Stromal cell of bone marrow (primary cell): ENCODE data around the gene CASP10.

Source experiments
- DNase-seq: peaks from one replicate; pipeline ENCODE4 v3.0.0-alpha.2; 2012; ENCODE audit warnings: low read depth

The CASP10 gene

DNA sequence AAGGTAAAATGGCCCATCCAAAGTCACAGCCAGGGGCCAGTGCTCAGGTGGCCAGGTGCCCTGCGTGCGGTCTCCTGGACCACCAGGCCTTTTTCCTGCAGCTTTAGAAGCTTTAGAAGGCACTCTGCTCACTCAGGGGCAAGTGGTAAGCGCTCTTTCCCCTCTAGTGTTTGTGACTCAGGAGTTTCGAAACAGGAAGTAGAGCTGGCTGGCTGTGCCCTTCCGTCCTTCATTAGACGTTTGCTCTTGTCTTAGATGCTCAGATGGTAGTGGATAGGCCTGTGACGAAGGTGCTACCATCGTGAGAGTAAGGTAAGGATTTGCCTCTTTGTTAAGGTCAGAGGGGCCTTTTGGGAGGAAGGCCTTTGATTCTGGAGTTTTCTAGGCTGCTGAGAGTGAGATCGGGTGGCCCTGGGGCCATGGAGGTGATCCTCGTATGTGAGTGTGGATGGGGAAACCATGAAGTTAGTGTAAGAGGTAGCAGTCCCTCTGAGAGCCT, 77.4 kb downstream of the CASP10 start, which contains the start of gene CASP8:
Gene CASP8 (plus strand): TSS at position 235 of the 499 bp plus-strand sequence. CDS start 5,951 bp downstream, outside the sequence.
- no peak for DNase-seq

GRCh38 chr2:201261471-201261870, 78.5 kb downstream of the CASP10 start:
- DNase-seq, result no peak

- DNase-seq, result no peak
Observed at GRCh38 chr2:201261906-201262305, 79.0 kb downstream of the CASP10 start.

DNA sequence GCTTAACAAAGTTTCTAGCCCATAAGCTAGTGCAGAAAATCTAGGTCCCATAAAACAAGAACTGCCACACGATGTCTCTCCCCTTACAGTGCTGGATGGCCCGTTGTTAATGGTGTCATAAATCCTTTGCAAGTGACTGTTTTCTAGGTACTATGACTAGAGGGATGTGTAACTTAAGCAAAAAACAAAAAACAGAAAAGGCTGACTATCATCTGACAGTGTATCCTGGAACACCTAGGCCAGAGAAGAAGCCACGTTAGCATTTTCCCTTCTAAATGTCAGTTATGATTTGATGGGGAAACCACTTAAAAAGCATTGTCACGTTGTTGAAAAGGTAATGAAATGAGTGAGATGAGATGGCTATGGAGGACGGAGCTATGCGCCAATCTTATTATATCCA, 79.8 kb downstream of the CASP10 start:
- DNase-seq, result no peak

- no peak for DNase-seq
Observed at GRCh38 chr2:201263779-201264178, 80.8 kb downstream of the CASP10 start.

DNA sequence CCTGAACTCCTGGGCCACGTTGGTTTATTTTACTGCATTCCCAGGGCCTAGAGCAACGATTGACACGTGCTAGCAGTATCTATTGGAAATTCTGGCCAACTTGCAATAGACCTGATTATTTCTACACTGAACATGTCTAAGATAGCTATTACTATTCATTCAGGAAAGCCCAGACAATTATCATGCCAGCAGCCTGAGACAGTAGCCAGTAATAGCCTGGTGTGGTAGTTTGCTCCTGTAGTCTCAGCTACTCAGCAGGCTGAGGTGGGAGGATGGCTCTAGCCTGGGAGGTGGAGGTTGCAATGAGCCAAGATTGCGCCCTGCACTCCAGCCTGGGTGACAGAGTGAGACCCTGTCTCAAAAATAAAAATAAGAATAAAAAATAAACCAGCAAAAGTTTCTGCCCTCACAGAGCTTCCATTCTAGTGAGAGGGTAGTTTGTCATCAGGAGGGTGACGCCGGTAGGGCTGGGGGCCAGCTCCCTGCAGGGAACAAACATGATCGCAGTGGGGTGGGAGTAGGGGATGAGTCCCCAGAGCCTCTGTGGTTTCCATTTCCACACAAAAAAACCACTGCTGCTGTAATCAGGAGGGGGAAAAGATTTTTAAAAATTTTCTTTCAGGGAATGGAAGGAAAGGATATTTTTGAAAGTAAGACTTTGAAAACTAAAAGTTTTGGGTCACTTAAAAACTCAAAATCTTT, 81.7 kb downstream of the CASP10 start:
- no peak for DNase-seq

DNA sequence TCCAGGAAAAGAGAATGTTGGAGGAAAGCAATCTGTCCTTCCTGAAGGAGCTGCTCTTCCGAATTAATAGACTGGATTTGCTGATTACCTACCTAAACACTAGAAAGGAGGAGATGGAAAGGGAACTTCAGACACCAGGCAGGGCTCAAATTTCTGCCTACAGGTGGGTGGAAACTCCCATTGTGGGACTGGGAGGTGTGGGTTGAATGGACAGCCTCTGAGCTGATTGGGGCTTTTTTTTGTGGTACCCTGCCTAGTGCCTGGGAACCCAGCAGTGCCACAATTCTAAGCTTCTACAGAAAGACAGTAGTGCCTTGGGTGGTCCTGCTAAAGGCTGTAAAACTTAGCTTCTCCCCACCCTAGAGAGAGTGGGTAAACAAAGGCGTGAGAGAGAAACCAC, 83.7 kb downstream of the CASP10 start:
- DNase-seq, result no peak

DNA sequence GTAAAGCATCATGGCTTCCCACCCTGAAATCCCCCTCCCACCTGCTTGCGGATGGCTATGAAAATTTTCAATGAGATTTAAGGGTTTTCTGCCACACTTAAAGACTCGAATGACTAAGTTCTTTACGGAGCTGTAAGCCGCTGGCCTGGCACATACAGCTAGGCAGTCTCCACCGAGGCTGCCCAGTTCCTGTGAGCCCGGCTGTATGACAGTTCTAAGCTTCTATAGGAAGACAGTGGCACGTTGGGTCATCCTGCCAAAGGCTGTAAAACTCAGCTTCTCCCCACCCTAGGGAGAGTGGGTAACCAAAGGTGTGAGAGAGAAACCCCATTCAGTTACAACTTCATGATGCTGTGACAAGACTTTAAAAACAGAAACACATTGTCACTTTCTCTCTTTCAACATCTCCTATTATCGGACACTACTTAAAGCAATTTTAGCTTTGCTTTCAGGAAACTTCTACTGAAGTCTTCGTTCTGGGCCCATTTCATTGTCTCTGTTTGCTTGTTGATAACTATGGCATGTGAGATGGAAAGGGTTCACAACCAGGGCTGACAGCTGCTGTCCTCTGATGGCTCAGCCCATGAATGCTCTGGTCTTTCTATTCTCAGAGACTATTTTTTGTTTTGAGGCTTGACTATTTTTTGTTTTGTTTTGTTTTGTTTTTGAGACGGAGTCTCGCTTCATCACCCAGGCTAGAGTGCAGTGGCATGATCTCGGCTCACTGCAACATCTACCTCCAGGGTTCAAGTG, 84.5 kb downstream of the CASP10 start:
- no peak for DNase-seq

- no peak for DNase-seq
Observed at GRCh38 chr2:201269764-201270163, 86.8 kb downstream of the CASP10 start.

- DNase-seq, result no peak
Observed at GRCh38 chr2:201270293-201271001, 87.5 kb downstream of the CASP10 start.

DNA sequence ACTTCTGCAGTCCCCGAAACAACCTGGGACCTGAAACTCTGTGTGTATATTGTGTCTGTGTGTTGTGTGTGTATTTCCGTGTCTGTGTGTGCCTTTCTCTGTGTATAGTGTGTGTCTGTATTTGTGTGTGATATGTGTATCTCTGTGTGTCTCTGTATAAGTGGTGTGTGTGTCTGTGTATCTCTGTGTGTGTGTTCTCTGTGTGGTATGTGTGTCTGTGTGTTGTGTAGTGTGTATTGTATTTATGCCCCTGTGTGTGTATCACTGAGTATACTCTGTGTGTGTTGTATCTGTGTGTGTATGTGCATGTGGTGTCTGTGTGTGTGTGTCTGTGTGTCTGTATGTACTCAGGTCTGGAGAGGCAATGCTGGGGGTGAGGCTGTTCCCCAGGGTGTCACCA, 89.0 kb downstream of the CASP10 start:
- no peak for DNase-seq

DNA sequence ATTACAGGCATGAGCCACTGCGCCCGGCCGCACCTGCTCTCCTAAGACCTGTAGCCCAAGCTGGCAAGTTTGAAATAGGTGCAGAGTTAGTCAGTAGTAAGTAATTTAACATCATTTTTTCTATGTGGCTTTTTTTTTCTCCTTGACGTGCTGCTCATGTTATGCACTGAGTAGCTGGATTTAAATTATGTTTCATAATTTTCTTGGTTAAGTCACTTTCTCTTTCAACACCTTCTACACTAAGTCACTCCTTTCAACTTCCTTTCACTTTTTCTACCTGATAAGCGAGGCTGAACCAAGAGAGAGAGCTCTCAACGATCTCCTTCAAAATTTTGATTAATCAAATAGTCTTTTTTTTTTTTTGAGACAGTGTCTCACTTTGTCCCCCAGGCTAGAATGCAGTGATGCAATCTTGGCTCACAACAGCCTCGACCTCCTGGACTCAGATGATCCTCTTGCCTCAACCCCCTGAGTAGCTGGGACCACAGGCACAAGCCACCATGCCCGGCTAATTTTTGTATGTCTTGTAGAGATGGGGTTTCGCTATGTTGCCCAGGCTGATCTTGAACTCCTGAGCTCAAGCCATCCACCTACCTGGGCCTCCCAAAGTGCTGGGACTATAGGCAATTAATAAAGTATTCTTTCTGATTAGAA, 90.5 kb downstream of the CASP10 start:
- no peak for DNase-seq

DNA sequence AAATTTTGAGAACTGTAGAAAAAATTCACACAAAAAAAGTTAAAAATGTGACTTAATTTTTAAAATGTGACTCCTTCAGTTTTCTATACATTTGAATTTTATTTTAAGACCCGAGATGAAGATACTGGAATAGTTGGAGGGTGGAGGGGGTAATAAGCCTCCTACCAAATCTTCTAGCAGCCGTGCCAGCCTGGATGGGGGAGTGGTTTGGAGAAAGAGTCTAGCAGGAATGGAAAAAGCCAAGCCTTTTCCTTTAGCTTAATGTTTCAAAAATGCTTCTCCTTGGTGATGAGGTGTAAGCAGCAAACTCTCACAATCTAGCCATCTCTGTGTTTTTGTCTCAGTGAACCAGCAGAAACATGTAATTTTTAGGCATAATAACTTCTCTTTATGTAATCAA, 92.1 kb downstream of the CASP10 start:
- no peak for DNase-seq

- no peak for DNase-seq
Observed at GRCh38 chr2:201275990-201276389, 93.0 kb downstream of the CASP10 start.

DNA sequence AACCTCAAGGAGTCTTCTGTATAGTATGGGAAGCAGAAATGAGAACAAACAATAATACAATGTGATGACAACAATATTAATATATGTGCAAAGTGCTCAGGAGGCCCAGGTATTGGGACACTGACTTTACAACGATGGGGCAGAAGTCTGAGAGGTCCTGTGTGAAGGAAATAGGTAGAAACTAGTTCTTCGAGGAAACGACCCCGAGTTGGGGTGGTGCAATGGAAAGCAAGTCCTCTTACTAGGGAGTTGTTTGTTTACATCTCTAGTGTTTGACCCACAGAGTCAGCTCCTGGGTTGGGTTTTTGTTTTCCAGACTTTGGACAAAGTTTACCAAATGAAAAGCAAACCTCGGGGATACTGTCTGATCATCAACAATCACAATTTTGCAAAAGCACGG, 93.6 kb downstream of the CASP10 start:
- DNase-seq, result no peak
